OCI-LY1 (cell line): ENCODE results near the gene HS3ST1.

ENCODE experiments used
- H2AFZ ChIP-seq: fragments of 200-600 bp; sonication (generic), shearing (Covaris generic); 2 replicates; pipeline ENCODE4 v1.6.0; 2014; ENCODE audit warnings: antibody characterized with exemption, mild to moderate bottlenecking, low read length
- H3F3A ChIP-seq: fragments of 200-600 bp; sonication (generic), shearing (Covaris generic); 2 replicates; pipeline ENCODE4 v1.6.0; 2014; ENCODE audit warnings: mild to moderate bottlenecking, antibody characterized with exemption, low read length, moderate library complexity; ENCODE audit not compliant: insufficient read depth
- H3K27ac ChIP-seq: fragments of 200-600 bp; sonication (generic); 2 replicates; pipeline ENCODE4 v1.5.1; 2014; ENCODE audit warnings: low read length, mixed run types, mild to moderate bottlenecking, low read depth; ENCODE audit not compliant: poor library complexity, severe bottlenecking
- H3K27me3 ChIP-seq: fragments of 200-600 bp; sonication (generic); 2 replicates; pipeline ENCODE4 v1.6.0; 2014; ENCODE audit warnings: antibody characterized with exemption, mild to moderate bottlenecking, low read length, moderate library complexity; ENCODE audit not compliant: insufficient read depth
- H3K36me3 ChIP-seq: fragments of 200-600 bp; sonication (generic); 2 replicates; pipeline ENCODE4 v1.6.1; 2014; ENCODE audit warnings: mild to moderate bottlenecking, antibody characterized with exemption, low read length, moderate library complexity, mixed read lengths; ENCODE audit not compliant: insufficient read depth
- H3K4me1 ChIP-seq: fragments of 200-600 bp; sonication (generic); 2 replicates; pipeline ENCODE4 v1.5.1; 2014; ENCODE audit warnings: mild to moderate bottlenecking, low read length, moderate library complexity; ENCODE audit not compliant: insufficient read depth, severe bottlenecking
- H3K4me2 ChIP-seq: fragments of 200-600 bp; sonication (generic), shearing (Covaris generic); 2 replicates; pipeline ENCODE4 v1.6.1; 2014; ENCODE audit warnings: low read length
- H3K4me3 ChIP-seq: fragments of 200-600 bp; sonication (generic); 2 replicates; pipeline ENCODE4 v1.5.1; 2014; ENCODE audit warnings: low read length, low read depth, mild to moderate bottlenecking, mixed read lengths; ENCODE audit not compliant: poor library complexity, severe bottlenecking
- H3K79me2 ChIP-seq: fragments of 200-600 bp; shearing (Covaris generic); 2 replicates; pipeline ENCODE4 v1.6.1; 2016; ENCODE audit warnings: mixed run types, low read length, mixed read lengths; ENCODE audit not compliant: insufficient read depth
- H3K9ac ChIP-seq: fragments of 200-600 bp; sonication (generic), shearing (Covaris generic); 2 replicates; pipeline ENCODE4 v1.6.1; 2014; ENCODE audit warnings: mild to moderate bottlenecking, low read length, mixed read lengths
- H3K9me2 ChIP-seq: fragments of 200-600 bp; sonication (generic), shearing (Covaris generic); 2 replicates; pipeline ENCODE4 v1.6.1; 2014; ENCODE audit warnings: low read depth, mild to moderate bottlenecking, low read length, mixed read lengths
- H3K9me3 ChIP-seq: fragments of 200-600 bp; shearing (Covaris generic); 2 replicates; pipeline ENCODE4 v1.6.1; 2014; ENCODE audit warnings: low read length, mixed read lengths
- H4K20me1 ChIP-seq: fragments of 200-600 bp; sonication (generic), shearing (Covaris generic); 2 replicates; pipeline ENCODE4 v1.6.0; 2016; ENCODE audit warnings: mild to moderate bottlenecking, low read length; ENCODE audit not compliant: insufficient read depth
- EZH2 ChIP-seq: fragments of 200-600 bp; sonication (generic), shearing (Covaris generic); IDR thresholded peaks from 2 replicates; pipeline ENCODE4 v1.8.0; 2017; ENCODE audit warnings: borderline replicate concordance, mixed run types, mild to moderate bottlenecking, antibody characterized with exemption, low read length, moderate library complexity, mixed read lengths
- TF ChIP-seq, protein P1 (sequence below): fragments of 200-600 bp; sonication (generic), shearing (Covaris generic); IDR thresholded peaks from 2 replicates; pipeline ENCODE4 v1.5.1; 2017; ENCODE audit warnings: mild to moderate bottlenecking, antibody characterized with exemption, low read length, moderate library complexity, mixed read lengths

Gene HS3ST1

DNA sequence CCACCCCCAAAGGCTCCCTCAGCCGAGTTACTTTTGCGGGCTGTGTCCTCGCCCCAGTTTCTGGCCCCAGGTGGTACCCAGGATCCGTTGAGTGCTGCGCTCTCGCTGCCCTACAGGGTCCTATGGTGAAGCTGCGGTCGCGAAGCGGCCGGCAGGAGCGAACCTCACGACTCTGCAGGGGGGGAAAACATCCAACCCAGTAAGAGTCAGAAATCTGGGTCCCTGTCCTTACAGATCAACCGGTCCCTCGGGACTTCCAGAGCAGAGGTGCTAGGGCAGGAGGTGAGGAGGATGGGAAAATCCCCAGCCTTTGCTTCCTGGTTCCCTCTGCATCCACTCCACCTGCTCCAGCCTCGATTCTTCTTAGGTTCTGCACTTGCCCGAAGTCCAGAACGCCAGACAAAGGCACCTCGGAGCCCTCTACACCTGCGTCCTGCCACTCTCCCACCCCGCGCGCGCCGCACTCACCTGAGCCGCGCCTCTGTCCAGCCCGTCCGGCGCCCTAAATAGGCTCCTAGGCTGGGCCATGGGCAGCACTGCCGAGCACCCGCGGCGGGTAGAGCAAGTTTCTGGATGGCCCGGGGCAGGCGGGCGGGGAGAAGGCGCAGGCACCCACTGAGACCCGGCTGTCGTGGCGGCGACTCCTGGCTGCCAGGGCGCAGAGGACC lies at the start of gene HS3ST1:
TSS of gene HS3ST1 (minus strand) at position 664 of the 668 bp plus-strand sequence. CDS start 28,889 bp downstream, outside the sequence.
- Histone ChIP-seq H3K27me3 (no peaks in the 10 kb centered on the region), H3K27ac (no peak within 1 kb of the TSS), H3K9ac (no peak within 1 kb of the TSS), H2AFZ (no peak within 1 kb of the TSS), H3K4me1 (no peaks in the 10 kb centered on the region), H3K36me3 (no peaks in the 10 kb centered on the region), H3F3A (no peaks in the 10 kb centered on the region), H3K4me2 (no peak within 1 kb of the TSS), H3K79me2 (no peaks in the 10 kb centered on the region), H3K9me3 (no peaks in the 10 kb centered on the region), H4K20me1 (no peaks in the 10 kb centered on the region), H3K4me3 (no peak within 1 kb of the TSS), H3K9me2 (no peaks in the 10 kb centered on the region)
- no peak for TF ChIP-seq EZH2
- TF ChIP-seq, protein P1, sequence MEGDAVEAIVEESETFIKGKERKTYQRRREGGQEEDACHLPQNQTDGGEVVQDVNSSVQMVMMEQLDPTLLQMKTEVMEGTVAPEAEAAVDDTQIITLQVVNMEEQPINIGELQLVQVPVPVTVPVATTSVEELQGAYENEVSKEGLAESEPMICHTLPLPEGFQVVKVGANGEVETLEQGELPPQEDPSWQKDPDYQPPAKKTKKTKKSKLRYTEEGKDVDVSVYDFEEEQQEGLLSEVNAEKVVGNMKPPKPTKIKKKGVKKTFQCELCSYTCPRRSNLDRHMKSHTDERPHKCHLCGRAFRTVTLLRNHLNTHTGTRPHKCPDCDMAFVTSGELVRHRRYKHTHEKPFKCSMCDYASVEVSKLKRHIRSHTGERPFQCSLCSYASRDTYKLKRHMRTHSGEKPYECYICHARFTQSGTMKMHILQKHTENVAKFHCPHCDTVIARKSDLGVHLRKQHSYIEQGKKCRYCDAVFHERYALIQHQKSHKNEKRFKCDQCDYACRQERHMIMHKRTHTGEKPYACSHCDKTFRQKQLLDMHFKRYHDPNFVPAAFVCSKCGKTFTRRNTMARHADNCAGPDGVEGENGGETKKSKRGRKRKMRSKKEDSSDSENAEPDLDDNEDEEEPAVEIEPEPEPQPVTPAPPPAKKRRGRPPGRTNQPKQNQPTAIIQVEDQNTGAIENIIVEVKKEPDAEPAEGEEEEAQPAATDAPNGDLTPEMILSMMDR: no peak

DNA sequence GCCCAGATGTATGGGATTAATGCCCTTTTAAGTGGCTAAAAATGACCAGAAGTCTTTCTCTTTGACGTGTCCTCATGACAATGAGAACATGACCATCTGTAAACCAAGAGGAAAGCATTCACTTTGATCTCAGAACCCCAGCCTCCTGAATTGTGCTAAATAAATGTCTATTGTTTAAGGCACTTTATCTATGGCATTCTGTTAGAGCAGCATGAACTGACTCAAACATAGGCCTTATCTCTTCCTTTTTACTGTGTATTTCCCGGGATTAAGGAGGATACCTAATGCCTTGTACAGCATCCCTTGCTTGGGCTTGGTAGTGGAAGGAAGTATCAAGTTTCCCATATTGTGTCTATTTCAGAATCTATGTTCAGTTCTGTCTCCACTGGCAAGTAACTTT lies 47.2 kb upstream of the HS3ST1 start:
- Histone ChIP-seq H3K9ac (no peak overlapping the region), H3K4me3 (no peak overlapping the region), H4K20me1 (no peaks in the 10 kb centered on the region), H3K4me2 (no peak overlapping the region), H3K27ac (no peak overlapping the region), H3K9me2 (no peaks in the 10 kb centered on the region), H3K4me1 (no peaks in the 10 kb centered on the region), H3K36me3 (no peaks in the 10 kb centered on the region), H3K79me2 (no peaks in the 10 kb centered on the region), H3K27me3 (no peaks in the 10 kb centered on the region), H2AFZ (no peak overlapping the region), H3F3A (no peaks in the 10 kb centered on the region), H3K9me3 (no peaks in the 10 kb centered on the region)
- TF ChIP-seq EZH2: no peak
- TF ChIP-seq, protein P1: no peak

DNA sequence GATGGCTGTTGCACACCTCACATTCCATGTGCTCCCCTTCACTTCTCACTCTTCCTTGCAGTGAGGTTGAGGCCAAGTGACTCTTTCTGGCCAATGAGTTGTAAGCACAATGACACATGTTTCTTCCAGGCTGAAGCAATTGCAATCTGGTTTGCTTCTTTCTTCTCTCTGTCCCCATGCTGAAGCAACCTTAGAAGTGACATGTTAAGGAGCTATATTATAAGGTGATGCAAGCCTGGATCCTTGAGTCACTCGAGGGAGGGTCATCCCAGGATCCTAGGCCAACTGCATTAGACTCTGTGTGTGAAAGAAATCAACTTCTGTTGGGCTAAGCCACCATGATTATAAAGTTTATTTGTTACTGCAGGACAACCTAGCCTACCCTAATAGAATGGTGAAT lies 45.5 kb upstream of the HS3ST1 start:
- H3K79me2 ChIP-seq: no peaks in the 10 kb centered on the region
- H3K9ac ChIP-seq: no peak overlapping the region
- H3K4me3 ChIP-seq: no peak overlapping the region
- no peaks in the 10 kb centered on the region for H3K4me1 ChIP-seq
- H3K27ac ChIP-seq: no peak overlapping the region
- no peak for TF ChIP-seq EZH2
- TF ChIP-seq, protein P1: no peak
- H3K9me3 ChIP-seq: no peaks in the 10 kb centered on the region
- H4K20me1 ChIP-seq: no peaks in the 10 kb centered on the region
- H3K27me3 ChIP-seq: no peaks in the 10 kb centered on the region
- no peaks in the 10 kb centered on the region for H3K9me2 ChIP-seq
- H2AFZ ChIP-seq: no peak overlapping the region
- H3K36me3 ChIP-seq: no peaks in the 10 kb centered on the region
- no peaks in the 10 kb centered on the region for H3F3A ChIP-seq
- H3K4me2 ChIP-seq: no peak overlapping the region
